Upper lobe of left lung (tissue), 4 donors: Measurements from ENCODE around the gene LPCAT1.

Experiments used
- CTCF ChIP-seq, 6 experiments: fragments of 450-650 bp in 4 of 6; fragments of 200-600 bp in 2 of 6; sonication (generic) in 2 of 6; IDR thresholded peaks; one replicate each; pipeline ENCODE4 v1.5.1; 2016 to 2019; ENCODE audit warnings: antibody characterized with exemption in 6 of 6
- EP300 ChIP-seq, 4 donors: sonication (generic); formaldehyde crosslinking; IDR thresholded peaks; one replicate each; pipeline ENCODE4 v1.5.1; 2017; ENCODE audit warnings: antibody characterized with exemption in 4 of 4, control low read depth in 2 of 4
- POLR2A ChIP-seq, 4 donors: fragments of 450-650 bp; IDR thresholded peaks; one replicate each; pipeline ENCODE4 v1.5.1; 2016 to 2017; ENCODE audit warnings: antibody characterized with exemption in 4 of 4, mild to moderate bottlenecking in 2 of 4

- no peak for TF ChIP-seq POLR2A (IDR thresholded peaks at IDR 0.05)
- TF ChIP-seq EP300 (IDR thresholded peaks at IDR 0.05) = no peak
- TF ChIP-seq CTCF (IDR thresholded peaks at IDR 0.05) = no peak
Observed at GRCh38 chr5:1424716-1425115, 99.0 kb downstream of the LPCAT1 start.
